ENCODE measurements around the gene APMAP. TPM values are rescaled to one million over a fixed set of nuclear protein-coding genes. Genes with fewer than 3 reads are reported as not detected.

Gene APMAP
- total and polyA plus RNA-seq, 10 donors = 26.5 to 104 (median 65.3) TPM

GRCh38 chr20:24986436-24987015 lies 6.0 kb downstream of the APMAP start:
- H3K4me1 ChIP-seq = peaks cover 7 to 100% (median 45%) of the 10 kb centered on the region in 6 donors
- intact Hi-C loops (cut with DNase I; ENCODE audit: low total_unique reads) = no loop called here
- no peak for TF ChIP-seq POLR2AphosphoS5 (IDR thresholded peaks at IDR 0.05)
- TF ChIP-seq CTCF (IDR thresholded peaks at IDR 0.05 in 8 of 11, conservative IDR thresholded peaks at IDR 0.05 in 3 of 11) = no peak
- TF ChIP-seq POLR2A (IDR thresholded peaks at IDR 0.05) = no peak

DNA sequence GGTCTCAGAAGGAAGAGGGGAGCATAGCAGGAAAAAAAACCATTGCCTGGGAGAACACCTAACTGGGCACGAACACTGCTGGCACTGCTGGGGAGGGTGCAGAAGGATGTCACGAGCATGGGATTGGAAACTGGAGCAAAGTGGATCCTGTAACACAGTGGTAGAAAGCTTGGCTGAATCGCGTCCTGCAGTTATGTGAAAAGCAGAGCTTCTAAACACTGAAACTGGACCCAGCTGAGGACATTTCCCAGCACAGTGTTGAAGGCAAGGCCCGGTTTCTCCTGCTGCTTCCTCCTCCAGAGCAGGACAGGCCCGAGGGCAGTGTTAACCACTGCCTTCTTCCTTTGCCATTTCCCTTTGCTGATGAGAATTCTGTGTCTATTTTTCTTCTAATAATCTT lies 6.7 kb downstream of the APMAP start:
- Histone ChIP-seq H3K27me3 (replicated peaks in 1 of 7) (no peaks in the 10 kb centered on the region), H3K4me1 (peaks cover under 1 to 100% (median 43%) of the 10 kb centered on the region in 6 donors), H3K27ac (peak overlapping the region in 7 of 8 donors; percentile 23 to 97 (median 69)), H3K4me3 (peak overlapping the region in 1 of 8 donors; percentile 17), H3K9me3 (no peaks in the 10 kb centered on the region), H3K36me3 (peaks cover 0 to 50% (median 8%) of the 10 kb centered on the region in 6 donors)
- intact Hi-C loops (cut with DNase I; ENCODE audit: low total_unique reads) = no loop called here
- WGBS, 5 donors = 52 to 66% (median 54%) methylated on average over 6 of the region's 6 CpGs
- TF ChIP-seq CTCF (IDR thresholded peaks at IDR 0.05 in 8 of 11, conservative IDR thresholded peaks at IDR 0.05 in 3 of 11) (no peak), POLR2A (IDR thresholded peaks at IDR 0.05) (no peak), POLR2AphosphoS5 (IDR thresholded peaks at IDR 0.05) (no peak)
- peak; percentile 59 for DNase-seq

More at GRCh38 chr20:24986436-24987015, 6.0 kb downstream of the APMAP start:
- Histone ChIP-seq H3K9me3 (no peaks in the 10 kb centered on the region), H3K27ac (peak overlapping the region in 6 of 8 donors; percentile 40 to 97 (median 74)), H3K27me3 (replicated peaks in 1 of 7) (no peaks in the 10 kb centered on the region), H3K4me3 (peak overlapping the region in 1 of 8 donors; percentile 17), H3K36me3 (peaks cover 0 to 43% (median 5%) of the 10 kb centered on the region in 6 donors)
- no peak for DNase-seq
- WGBS, 5 donors = 85 to 96% (median 92%) methylated on average over 7 of the region's 7 CpGs

GRCh38 chr20:24984961-24985640 lies 7.5 kb downstream of the APMAP start:
- Histone ChIP-seq H3K36me3 (peaks cover 0 to 57% (median 14%) of the 10 kb centered on the region in 6 donors), H3K4me3 (peak overlapping the region in 1 of 8 donors; percentile 3), H3K27ac (peak overlapping the region in 6 of 8 donors; percentile 40 to 97 (median 74)), H3K27me3 (replicated peaks in 1 of 7) (no peaks in the 10 kb centered on the region), H3K9me3 (no peaks in the 10 kb centered on the region), H3K4me1 (peaks cover 0 to 100% (median 45%) of the 10 kb centered on the region in 6 donors)
- intact Hi-C loops (cut with DNase I; ENCODE audit: low total_unique reads) = no loop called here
- peak; percentile 48 for DNase-seq
- 26 to 51% (median 39%) methylated on average over 3 of the region's 3 CpGs for WGBS, 5 donors
- no peak for TF ChIP-seq CTCF (IDR thresholded peaks at IDR 0.05 in 8 of 11, conservative IDR thresholded peaks at IDR 0.05 in 3 of 11)
- no peak for TF ChIP-seq POLR2A (IDR thresholded peaks at IDR 0.05)
- peak in 1 of 3 donors; percentile 33 for TF ChIP-seq POLR2AphosphoS5 (IDR thresholded peaks at IDR 0.05)

GRCh38 chr20:24983896-24984295 lies 8.7 kb downstream of the APMAP start:
- Histone ChIP-seq H3K27ac (peak overlapping the region in 6 of 8 donors; percentile 40 to 97 (median 70)), H3K27me3 (replicated peaks in 1 of 7) (no peaks in the 10 kb centered on the region), H3K4me1 (peaks cover 0 to 100% (median 45%) of the 10 kb centered on the region in 6 donors), H3K36me3 (peaks cover 0 to 61% (median 17%) of the 10 kb centered on the region in 6 donors), H3K9me3 (no peaks in the 10 kb centered on the region), H3K4me3 (no peak overlapping the region)
- peak; percentile 34 for DNase-seq
- WGBS, 5 donors = 90 to 96% (median 91%) methylated on average over 8 of the region's 8 CpGs
- TF ChIP-seq CTCF (IDR thresholded peaks at IDR 0.05 in 8 of 11, conservative IDR thresholded peaks at IDR 0.05 in 3 of 11) = no peak
- no peak for TF ChIP-seq POLR2A (IDR thresholded peaks at IDR 0.05)
- TF ChIP-seq POLR2AphosphoS5 (IDR thresholded peaks at IDR 0.05) = no peak
- intact Hi-C loops (cut with DNase I; ENCODE audit: low total_unique reads) = no loop called here
